ENCODE results near the gene LILRB1.
"Not testable (repeated sequence)": the region's sequence is repeated elsewhere in the genome, so short reads cannot be mapped to it uniquely, and the experiment has no call there.

Gene LILRB1

DNA sequence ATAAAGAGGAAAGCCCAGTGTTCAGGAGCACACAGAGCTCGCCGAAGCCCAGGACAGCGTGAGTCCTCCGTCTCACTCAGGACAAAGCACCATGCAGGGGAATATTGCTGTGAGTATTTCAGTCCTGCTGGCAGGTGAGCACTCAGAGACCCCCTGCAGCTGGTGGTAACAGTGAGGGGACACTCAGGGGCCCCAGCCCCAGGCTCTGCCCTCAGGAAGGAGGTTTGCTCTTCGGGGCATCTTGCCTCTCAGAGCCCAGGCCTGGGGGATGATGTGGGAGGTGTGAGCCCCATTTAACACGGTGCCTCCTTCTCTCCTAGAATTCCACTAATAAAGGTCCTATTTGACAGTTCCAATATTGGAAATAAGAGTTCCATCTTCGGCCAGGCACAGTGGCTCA is 22.1 kb upstream of the LILRB1 start:
- Histone ChIP-seq H3K4me1 (ENCODE audit: control insufficient read depth, insufficient read depth, low read length) (no peaks in the 10 kb centered on the region), H3K9ac (ENCODE audit: low read depth, low read length) (no peak overlapping the region), H3K9me3 (replicated peaks; ENCODE audit: low read length) (peaks cover 4% of the 10 kb centered on the region)

DNA sequence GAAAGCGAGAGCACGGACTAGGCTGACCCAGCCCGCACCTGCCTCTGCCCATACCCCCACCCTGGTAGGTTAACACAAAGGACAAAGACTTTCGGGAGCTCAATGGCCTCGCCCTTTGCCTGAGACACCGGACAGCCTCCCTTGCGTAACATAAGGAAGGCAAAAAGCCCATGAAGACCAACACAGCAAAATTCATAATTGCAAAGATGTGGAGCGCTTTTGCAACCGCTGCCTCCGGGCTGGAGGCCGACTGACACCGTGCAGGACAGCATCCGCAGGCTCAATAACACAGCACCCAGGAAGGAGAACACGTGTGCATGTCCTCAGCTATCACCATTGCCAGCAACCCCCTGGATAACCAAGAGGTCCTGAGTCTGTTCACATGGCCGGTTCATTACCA is 21.5 kb upstream of the LILRB1 start:
- no peaks in the 10 kb centered on the region for H3K36me3 ChIP-seq (ENCODE audit: insufficient read depth, low read length)
- H3K4me2 ChIP-seq (ENCODE audit: low read length), result no peak overlapping the region
- H3K9ac ChIP-seq (ENCODE audit: low read depth, low read length), result no peak overlapping the region
- peak overlapping the region; percentile 24 for H3K4me3 ChIP-seq (ENCODE audit: low read length)
- H3K27me3 ChIP-seq (ENCODE audit: control insufficient read depth, insufficient read depth, low read length), result no peaks in the 10 kb centered on the region
- peaks cover 6% of the 10 kb centered on the region for H3K9me3 ChIP-seq (replicated peaks; ENCODE audit: low read length)
- no peaks in the 10 kb centered on the region for H3K4me1 ChIP-seq (ENCODE audit: control insufficient read depth, insufficient read depth, low read length)

More for the DNA sequence above, 22.1 kb upstream of the LILRB1 start:
- H3K27me3 ChIP-seq (ENCODE audit: control insufficient read depth, insufficient read depth, low read length), result no peaks in the 10 kb centered on the region
- no peaks in the 10 kb centered on the region for H3K36me3 ChIP-seq (ENCODE audit: insufficient read depth, low read length)
- no peak overlapping the region for H3K4me3 ChIP-seq (ENCODE audit: low read length)
- H3K4me2 ChIP-seq (ENCODE audit: low read length), result no peak overlapping the region

- H3K4me1 ChIP-seq (ENCODE audit: control insufficient read depth, insufficient read depth, low read length), result no peaks in the 10 kb centered on the region
- H3K9ac ChIP-seq (ENCODE audit: low read depth, low read length), result no peak overlapping the region
- peaks cover 11% of the 10 kb centered on the region for H3K9me3 ChIP-seq (replicated peaks; ENCODE audit: low read length)
- H3K4me2 ChIP-seq (ENCODE audit: low read length), result no peak overlapping the region
- no peaks in the 10 kb centered on the region for H3K36me3 ChIP-seq (ENCODE audit: insufficient read depth, low read length)
- H3K27me3 ChIP-seq (ENCODE audit: control insufficient read depth, insufficient read depth, low read length), result no peaks in the 10 kb centered on the region
- H3K4me3 ChIP-seq (ENCODE audit: low read length), result no peak overlapping the region
These were observed 20.9 kb upstream of the LILRB1 start for GRCh38 chr19:54609356-54609791.

DNA sequence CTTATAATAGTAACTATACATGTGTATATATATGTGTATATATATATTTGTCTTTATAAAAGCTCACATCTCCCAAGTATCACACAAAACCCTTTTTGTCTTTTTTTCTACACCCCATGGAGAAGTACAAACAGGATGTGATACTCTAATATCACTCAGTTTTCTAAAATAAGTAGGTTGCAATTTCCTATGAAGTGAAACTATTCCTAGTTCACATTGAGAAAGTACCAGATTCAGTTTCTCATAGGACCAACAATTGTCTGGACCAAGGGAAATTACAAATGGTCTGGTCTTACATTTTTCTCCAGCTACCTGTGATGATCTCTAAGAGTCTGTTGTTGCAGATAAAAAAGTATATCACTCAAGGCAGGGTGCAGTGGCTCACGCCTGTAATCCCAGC is 17.9 kb upstream of the LILRB1 start:
- H3K4me1 ChIP-seq (ENCODE audit: control insufficient read depth, insufficient read depth, low read length), result no peaks in the 10 kb centered on the region
- H3K27me3 ChIP-seq (ENCODE audit: control insufficient read depth, insufficient read depth, low read length), result no peaks in the 10 kb centered on the region
- H3K4me3 ChIP-seq (ENCODE audit: low read length), result no peak overlapping the region
- H3K9me3 ChIP-seq (replicated peaks; ENCODE audit: low read length), result peaks cover 11% of the 10 kb centered on the region
- no peak overlapping the region for H3K4me2 ChIP-seq (ENCODE audit: low read length)
- no peaks in the 10 kb centered on the region for H3K36me3 ChIP-seq (ENCODE audit: insufficient read depth, low read length)
- H3K9ac ChIP-seq (ENCODE audit: low read depth, low read length), result no peak overlapping the region

DNA sequence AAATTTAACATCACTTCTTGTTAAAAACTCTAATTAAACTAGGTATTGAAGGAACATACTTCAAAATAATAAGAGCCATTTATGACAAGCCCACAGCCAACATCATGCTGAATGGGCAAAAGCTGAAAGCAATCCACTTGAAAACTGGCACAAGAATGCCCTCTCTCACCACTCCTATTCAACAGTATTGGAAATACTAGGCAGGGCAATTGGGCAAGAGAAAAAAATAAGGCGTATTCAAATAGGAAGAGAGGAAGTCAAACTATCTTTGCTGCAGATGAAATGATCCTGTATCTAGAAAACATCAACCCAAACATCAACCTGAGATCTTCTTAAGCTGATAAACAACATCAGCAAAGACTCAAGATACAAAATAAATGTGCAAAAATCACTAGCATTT is 15.6 kb upstream of the LILRB1 start:
- Histone ChIP-seq H3K36me3 (ENCODE audit: insufficient read depth, low read length) (no peaks in the 10 kb centered on the region), H3K9me3 (replicated peaks; ENCODE audit: low read length) (peaks cover 7% of the 10 kb centered on the region), H3K4me2 (ENCODE audit: low read length) (no peak overlapping the region)

DNA sequence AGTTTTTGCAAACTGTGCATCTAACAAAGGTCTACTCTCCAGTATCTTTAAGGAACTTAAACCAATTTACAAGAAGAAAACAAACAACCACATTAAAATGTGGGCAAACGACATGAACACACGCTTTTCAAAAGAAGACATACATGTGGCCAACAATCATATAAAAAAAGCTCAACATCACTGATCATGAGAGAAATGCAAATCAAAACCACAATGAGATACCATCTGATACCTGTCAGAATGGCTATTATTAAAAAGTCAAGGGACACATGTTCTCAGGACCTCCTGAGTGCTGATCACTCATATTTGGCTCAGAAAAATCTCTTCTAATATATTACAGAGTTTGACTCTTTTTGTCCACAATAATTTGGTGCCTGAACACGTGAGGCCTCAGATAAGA is 14.2 kb upstream of the LILRB1 start:
- Histone ChIP-seq H3K9me3 (replicated peaks; ENCODE audit: low read length) (peaks cover 7% of the 10 kb centered on the region), H3K27me3 (ENCODE audit: control insufficient read depth, insufficient read depth, low read length) (no peaks in the 10 kb centered on the region), H3K36me3 (ENCODE audit: insufficient read depth, low read length) (no peaks in the 10 kb centered on the region), H3K9ac (ENCODE audit: low read depth, low read length) (no peak overlapping the region), H3K4me1 (ENCODE audit: control insufficient read depth, insufficient read depth, low read length) (no peaks in the 10 kb centered on the region), H3K4me2 (ENCODE audit: low read length) (no peak overlapping the region), H3K4me3 (ENCODE audit: low read length) (no peak overlapping the region)

More for the DNA sequence above, 15.6 kb upstream of the LILRB1 start:
- Histone ChIP-seq H3K9ac (ENCODE audit: low read depth, low read length) (no peak overlapping the region), H3K4me3 (ENCODE audit: low read length) (no peak overlapping the region), H3K4me1 (ENCODE audit: control insufficient read depth, insufficient read depth, low read length) (no peaks in the 10 kb centered on the region), H3K27me3 (ENCODE audit: control insufficient read depth, insufficient read depth, low read length) (no peaks in the 10 kb centered on the region)

- Histone ChIP-seq H3K9me3 (replicated peaks; ENCODE audit: low read length) (peaks cover 7% of the 10 kb centered on the region), H3K4me1 (ENCODE audit: control insufficient read depth, insufficient read depth, low read length) (no peaks in the 10 kb centered on the region), H3K9ac (ENCODE audit: low read depth, low read length) (no peak overlapping the region), H3K27me3 (ENCODE audit: control insufficient read depth, insufficient read depth, low read length) (no peaks in the 10 kb centered on the region), H3K36me3 (ENCODE audit: insufficient read depth, low read length) (no peaks in the 10 kb centered on the region), H3K4me2 (ENCODE audit: low read length) (no peak overlapping the region), H3K4me3 (ENCODE audit: low read length) (no peak overlapping the region)
These were observed 13.3 kb upstream of the LILRB1 start for GRCh38 chr19:54616821-54617560.

DNA sequence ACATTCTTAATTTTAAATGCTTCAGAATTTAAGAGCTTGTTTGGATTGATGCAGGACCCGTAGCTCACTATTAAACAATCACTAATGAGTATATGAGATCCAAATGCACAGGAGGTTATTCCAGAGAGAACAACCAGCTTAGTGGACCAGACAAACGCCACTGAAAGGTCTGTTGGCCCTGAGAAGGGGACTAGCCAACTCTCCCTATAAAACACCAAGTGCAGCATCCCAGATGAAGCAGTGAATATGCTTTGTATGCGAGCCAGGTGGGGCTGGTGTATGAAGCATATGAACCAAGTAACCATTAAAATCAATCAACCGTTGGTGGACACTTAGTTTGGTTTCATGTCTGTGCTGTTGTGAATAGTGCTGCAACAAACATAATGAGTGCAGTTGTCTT is 9.8 kb upstream of the LILRB1 start:
- no peaks in the 10 kb centered on the region for H3K36me3 ChIP-seq (ENCODE audit: insufficient read depth, low read length)
- H3K4me2 ChIP-seq (ENCODE audit: low read length), result no peak overlapping the region
- H3K4me1 ChIP-seq (ENCODE audit: control insufficient read depth, insufficient read depth, low read length), result no peaks in the 10 kb centered on the region
- no peak overlapping the region for H3K9ac ChIP-seq (ENCODE audit: low read depth, low read length)
- H3K4me3 ChIP-seq (ENCODE audit: low read length), result no peak overlapping the region
- no peaks in the 10 kb centered on the region for H3K27me3 ChIP-seq (ENCODE audit: control insufficient read depth, insufficient read depth, low read length)
- peaks cover 3% of the 10 kb centered on the region for H3K9me3 ChIP-seq (replicated peaks; ENCODE audit: low read length)

GRCh38 chr19:54622431-54622830 is 7.9 kb upstream of the LILRB1 start:
- Histone ChIP-seq H3K4me1 (ENCODE audit: control insufficient read depth, insufficient read depth, low read length) (no peaks in the 10 kb centered on the region), H3K4me2 (ENCODE audit: low read length) (no peak overlapping the region), H3K27me3 (ENCODE audit: control insufficient read depth, insufficient read depth, low read length) (no peaks in the 10 kb centered on the region), H3K4me3 (ENCODE audit: low read length) (no peak overlapping the region), H3K9ac (ENCODE audit: low read depth, low read length) (no peak overlapping the region), H3K36me3 (ENCODE audit: insufficient read depth, low read length) (no peaks in the 10 kb centered on the region), H3K9me3 (replicated peaks; ENCODE audit: low read length) (peaks cover 3% of the 10 kb centered on the region)

DNA sequence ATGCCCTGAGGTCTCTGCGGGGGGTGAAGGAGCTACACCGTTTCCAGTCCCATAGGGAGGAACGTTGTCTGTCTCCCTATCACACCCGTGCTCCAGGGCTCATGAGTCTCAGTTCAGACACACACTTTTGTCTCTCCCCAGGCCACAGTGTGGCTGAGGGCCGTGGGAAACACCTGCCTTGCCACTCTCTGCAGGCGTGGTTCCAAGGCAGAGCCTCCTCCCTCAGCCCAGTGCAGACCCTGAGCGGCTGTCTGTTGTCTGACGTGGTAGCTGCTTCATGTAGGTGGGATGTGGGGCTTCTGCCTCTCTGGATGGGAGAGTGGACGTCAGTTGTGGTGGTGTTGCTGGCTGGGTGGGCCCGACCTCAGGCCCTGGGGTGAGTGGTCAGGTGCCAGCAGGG is 6.0 kb upstream of the LILRB1 start:
- H3K9me3 ChIP-seq (replicated peaks; ENCODE audit: low read length); H3K9ac ChIP-seq (ENCODE audit: low read depth, low read length); H3K4me3 ChIP-seq (ENCODE audit: low read length); H3K27me3 ChIP-seq (ENCODE audit: control insufficient read depth, insufficient read depth, low read length); H3K4me1 ChIP-seq (ENCODE audit: control insufficient read depth, insufficient read depth, low read length); H3K36me3 ChIP-seq (ENCODE audit: insufficient read depth, low read length); H3K4me2 ChIP-seq (ENCODE audit: low read length): not testable (repeated sequence)

GRCh38 chr19:54624934-54625730 is 5.2 kb upstream of the LILRB1 start:
- H3K9ac ChIP-seq (ENCODE audit: low read depth, low read length); H3K36me3 ChIP-seq (ENCODE audit: insufficient read depth, low read length); H3K9me3 ChIP-seq (replicated peaks; ENCODE audit: low read length); H3K4me2 ChIP-seq (ENCODE audit: low read length); H3K4me3 ChIP-seq (ENCODE audit: low read length); H3K4me1 ChIP-seq (ENCODE audit: control insufficient read depth, insufficient read depth, low read length); H3K27me3 ChIP-seq (ENCODE audit: control insufficient read depth, insufficient read depth, low read length): not testable (repeated sequence)

DNA sequence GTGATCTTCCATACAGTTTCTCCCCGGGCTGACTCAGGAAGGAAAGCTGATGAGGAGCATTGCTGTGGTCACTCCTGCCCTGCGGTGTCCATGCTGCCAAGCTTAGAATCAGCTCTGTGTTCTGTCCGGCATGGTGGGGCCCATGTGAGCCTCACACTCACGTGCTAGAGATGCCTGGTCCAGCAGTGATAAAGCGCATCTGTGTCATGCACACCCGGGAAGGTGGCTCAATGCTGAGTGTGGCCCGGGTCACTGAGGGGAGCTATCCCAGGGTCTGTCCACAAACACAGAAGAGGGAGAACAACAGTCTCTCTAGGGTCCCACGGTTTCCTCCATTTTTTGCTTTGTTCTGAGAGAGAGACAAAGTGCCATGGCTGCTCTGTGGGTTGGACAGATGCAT is 3.5 kb upstream of the LILRB1 start:
- Histone ChIP-seq H3K4me1 (ENCODE audit: control insufficient read depth, insufficient read depth, low read length) (no peaks in the 10 kb centered on the region), H3K4me3 (ENCODE audit: low read length) (no peak overlapping the region), H3K27me3 (ENCODE audit: control insufficient read depth, insufficient read depth, low read length) (no peaks in the 10 kb centered on the region), H3K9ac (ENCODE audit: low read depth, low read length) (no peak overlapping the region), H3K36me3 (ENCODE audit: insufficient read depth, low read length) (no peaks in the 10 kb centered on the region), H3K4me2 (ENCODE audit: low read length) (no peak overlapping the region), H3K9me3 (replicated peaks; ENCODE audit: low read length) (peaks cover 3% of the 10 kb centered on the region)
